ENCODE results near the gene CDKN1A.

CDKN1A gene

DNA sequence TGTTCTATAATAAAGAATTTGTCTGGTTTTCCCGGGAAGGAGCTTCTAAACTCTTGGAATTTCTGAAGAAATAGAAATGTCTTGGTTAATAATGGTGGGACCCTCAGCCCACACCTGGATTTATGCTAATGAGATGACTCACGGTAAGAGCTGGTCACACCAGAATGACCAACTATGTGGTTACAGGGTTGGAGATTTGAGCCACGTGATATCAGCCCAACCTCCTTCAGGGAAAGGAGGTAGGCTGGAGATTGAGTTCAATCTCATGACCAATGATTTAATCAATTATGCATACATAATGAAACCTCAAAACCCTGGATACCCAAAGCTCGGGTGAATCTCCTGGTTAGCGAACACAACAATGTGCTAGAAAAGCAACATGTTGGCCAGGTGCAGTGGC is 22.1 kb upstream of the CDKN1A start:
- no peak for DNase-seq

- no peak for DNase-seq
Measured at GRCh38 chr6:36657271-36657670, 21.2 kb upstream of the CDKN1A start.

GRCh38 chr6:36657942-36658544 is 20.5 kb upstream of the CDKN1A start:
- DNase-seq, result no peak

GRCh38 chr6:36659271-36659670 is 19.2 kb upstream of the CDKN1A start:
- DNase-seq, result no peak

DNA sequence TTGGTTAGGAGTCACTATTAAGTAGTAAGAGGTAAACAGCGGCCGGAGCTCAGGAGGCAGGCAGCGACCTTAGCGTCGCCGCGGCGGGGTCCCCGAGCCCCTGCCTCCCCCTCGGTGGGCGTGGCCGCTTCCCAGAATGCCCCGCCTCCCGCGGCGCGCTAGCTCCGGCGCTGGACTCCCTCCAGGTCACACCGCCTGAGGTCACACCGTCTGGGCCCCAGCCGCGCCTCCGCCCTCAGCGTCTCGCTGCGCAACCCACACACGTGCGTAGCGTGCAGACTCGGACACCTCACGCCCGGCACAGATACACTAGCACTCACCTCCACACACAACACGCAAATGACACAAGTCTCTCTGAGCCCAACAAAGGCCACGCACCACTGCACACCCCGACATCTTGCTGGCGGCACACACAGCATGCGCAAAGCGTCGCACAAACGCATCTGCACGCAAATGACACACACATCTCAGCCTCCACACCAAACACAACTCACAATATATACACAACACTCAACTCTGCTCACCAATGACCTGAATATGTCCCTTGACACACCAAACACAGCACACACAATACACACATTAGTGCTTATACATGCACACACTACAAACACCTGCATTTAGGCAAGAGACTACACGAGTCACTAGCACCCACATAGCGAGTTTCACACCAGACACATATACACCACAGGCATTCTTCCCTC is 17.6 kb upstream of the CDKN1A start:
- DNase-seq, result no peak

DNA sequence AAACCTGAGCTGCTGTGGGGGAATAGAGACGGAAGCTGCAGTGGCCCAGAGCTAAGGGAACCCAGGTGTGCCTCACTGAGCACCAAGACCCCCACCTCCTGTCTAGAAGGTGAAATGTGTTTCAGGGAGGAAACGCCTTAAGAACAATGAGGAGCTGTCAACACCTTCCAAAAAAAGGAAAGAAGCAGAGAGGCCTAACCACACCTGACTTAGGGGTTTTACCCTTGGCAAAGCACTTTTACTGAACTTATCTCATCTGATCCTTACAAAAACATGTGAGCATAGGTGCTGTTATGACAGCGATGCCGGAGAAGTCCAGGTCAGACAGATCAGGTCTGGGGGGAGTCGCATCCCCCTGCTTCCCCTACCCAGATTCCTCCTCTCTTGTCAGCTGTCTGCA is 16.1 kb upstream of the CDKN1A start:
- DNase-seq, result no peak

DNA sequence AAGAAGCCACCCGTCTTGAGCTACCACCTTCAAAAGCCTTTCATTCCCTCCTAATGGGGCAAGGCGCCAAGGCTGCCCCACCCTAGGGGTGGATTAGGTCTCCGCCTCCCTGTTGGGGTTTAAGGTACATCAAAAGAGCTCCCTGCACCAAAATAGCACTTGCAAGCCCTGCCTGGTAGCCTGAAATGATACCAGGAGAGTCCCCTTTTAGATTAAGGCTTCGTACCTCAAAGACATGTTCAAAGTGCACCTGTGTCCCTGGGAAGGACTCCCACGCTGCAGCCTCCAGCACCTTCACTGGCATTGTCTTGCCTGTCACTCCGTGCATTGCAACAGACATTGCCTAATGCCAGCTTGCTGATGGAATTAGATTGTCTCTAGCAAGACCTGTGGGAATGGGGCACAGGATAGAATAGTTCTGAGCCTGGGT is 15.7 kb upstream of the CDKN1A start:
- DNase-seq, result no peak

DNA sequence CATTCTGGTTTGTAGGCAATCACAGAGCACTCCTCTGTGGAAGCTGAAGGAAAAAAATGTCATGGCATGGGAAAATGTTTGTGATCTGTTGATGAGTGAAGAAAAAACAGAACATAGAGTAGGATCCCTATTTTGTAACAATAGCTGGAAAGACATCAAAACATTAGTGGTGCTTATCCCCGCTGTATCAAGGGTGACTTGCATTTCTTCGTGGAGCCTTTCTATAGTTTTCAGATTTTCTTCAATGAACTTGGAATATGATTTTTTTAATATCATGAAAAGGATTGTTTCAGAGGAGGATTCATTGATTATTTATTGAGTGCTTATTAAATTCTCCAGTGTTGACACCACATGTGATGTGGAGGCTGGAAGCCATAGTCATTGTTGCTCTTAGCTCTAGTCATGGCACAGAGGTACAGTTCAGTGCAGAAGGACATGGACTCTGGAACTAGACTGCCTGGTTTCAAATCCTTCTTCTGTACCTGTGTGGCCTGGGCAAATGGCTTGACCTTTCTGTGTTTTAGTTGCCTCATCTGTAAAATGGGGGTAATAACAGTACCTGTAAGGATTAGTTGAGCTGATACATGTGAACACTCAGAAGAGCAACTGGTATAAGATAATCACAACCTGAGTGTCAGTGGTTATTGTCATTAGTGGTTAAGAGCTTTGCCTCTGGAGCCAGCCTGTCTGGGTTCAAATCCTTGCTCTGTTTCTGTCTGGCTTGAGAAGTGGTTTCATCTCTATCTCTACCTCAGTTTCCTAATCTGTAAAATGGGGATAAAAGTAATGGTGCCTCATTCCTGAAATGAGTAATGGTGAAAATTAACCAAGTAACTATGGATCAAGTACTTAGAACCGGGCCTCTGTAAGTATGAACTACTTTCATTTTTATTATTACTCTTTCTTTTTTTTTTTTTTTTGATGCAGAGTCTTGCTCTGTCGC is 14.7 kb upstream of the CDKN1A start:
- no peak for DNase-seq

GRCh38 chr6:36665180-36665579 is 13.3 kb upstream of the CDKN1A start:
- no peak for DNase-seq

DNA sequence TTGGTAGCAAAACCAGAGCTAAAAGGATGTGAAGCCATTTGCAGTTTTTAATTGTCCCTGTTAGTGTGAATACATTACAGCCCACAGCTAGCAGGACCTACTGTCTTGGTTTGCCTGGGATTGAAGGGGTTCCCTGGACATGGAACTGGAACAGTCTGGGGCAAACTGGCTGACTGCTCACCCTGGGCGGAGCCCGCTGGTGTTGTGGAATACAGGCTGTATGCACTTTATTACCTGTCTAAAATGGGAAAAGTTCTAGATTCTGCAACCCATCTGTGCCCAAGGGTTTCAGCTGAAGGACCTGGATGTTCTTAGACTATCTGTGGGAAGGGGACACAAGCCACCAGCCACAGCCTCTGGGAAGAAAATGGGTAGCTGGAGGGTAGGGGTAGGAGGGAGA is 12.2 kb upstream of the CDKN1A start:
- DNase-seq, result no peak

GRCh38 chr6:36666826-36667591 is 11.5 kb upstream of the CDKN1A start:
- DNase-seq, result peak; percentile 66

- DNase-seq, result no peak
Measured at GRCh38 chr6:36668591-36668990, 9.9 kb upstream of the CDKN1A start.

GRCh38 chr6:36669002-36669401 is 9.5 kb upstream of the CDKN1A start:
- no peak for DNase-seq

GRCh38 chr6:36670271-36670670 is 8.2 kb upstream of the CDKN1A start:
- no peak for DNase-seq

DNA sequence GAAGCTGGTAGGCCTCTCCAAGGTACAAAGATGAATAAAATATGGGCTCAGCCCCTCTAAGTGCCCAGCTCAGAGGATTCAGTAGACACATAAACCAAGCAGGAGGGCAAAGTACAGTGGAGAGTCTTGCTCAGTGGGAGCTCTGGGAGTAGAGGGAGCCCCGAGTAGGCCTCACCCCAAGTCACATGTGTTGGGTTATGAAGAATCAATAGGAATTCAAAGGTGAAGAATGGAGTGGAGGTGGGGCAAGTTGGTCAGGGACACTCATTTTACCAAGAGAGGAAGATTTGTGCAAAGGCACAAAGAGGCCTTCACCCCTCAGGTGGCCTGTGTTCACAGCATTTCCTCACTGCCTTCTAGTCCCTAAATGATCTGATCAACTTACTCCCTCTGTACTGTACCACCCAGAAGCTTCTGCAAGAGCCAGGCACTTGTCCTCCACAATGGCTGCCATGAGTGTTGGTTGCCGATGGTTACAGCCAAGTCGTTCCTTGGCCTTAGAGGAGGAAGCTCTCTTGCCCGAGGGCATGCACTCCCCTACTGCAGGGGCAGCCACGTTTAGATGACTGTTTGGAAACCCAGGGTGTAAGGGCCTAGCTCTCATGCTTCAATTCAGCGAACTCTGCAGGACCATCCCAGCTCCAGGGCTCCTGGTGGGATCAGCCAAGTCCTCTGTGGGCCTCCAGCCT is 6.7 kb upstream of the CDKN1A start:
- DNase-seq, result no peak

DNA sequence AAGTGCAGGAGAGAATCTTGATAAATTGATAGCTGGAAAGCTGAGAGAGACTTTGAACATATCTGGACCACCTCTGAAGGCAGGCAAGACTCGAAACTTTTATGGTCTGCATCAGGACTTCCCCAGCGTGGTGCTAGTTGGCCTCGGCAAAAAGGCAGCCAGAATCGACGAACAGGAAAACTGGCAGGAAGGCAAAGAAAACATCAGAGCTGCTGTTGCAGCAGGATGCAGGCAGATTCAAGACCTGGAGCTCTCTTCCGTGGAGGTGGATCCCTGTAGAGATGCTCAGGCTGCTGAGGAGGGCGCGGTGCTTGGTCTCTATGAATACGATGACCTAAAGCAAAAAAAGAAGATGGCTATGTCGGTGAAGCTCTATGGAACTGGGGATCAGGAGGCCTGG is 4.6 kb upstream of the CDKN1A start:
- no peak for DNase-seq

- no peak for DNase-seq
Measured at GRCh38 chr6:36674942-36675341, 3.6 kb upstream of the CDKN1A start.

DNA sequence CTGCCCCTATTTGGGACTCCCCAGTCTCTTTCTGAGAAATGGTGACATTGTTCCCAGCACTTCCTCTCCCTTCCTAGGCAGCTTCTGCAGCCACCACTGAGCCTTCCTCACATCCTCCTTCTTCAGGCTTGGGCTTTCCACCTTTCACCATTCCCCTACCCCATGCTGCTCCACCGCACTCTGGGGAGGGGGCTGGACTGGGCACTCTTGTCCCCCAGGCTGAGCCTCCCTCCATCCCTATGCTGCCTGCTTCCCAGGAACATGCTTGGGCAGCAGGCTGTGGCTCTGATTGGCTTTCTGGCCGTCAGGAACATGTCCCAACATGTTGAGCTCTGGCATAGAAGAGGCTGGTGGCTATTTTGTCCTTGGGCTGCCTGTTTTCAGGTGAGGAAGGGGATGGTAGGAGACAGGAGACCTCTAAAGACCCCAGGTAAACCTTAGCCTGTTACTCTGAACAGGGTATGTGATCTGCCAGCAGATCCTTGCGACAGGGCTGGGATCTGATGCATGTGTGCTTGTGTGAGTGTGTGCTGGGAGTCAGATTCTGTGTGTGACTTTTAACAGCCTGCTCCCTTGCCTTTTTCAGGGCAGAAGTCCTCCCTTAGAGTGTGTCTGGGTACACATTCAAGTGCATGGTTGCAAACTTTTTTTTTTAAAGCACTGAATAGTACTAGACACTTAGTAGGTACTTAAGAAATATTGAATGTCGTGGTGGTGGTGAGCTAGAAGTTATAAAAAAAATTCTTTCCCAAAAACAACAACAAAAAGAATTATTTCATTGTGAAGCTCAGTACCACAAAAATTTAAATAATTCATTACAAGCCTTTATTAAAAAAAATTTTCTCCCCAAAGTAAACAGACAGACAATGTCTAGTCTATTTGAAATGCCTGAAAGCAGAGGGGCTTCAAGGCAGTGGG is 2.1 kb upstream of the CDKN1A start:
- no peak for DNase-seq

- no peak for DNase-seq
Measured at GRCh38 chr6:36677059-36677749, 1.3 kb upstream of the CDKN1A start.

GRCh38 chr6:36677753-36678487 is 594 bp upstream of the CDKN1A start:
- DNase-seq, result no peak
